Measurements from ENCODE around the gene VPS13D.

VPS13D gene

GRCh38 chr1:12341667-12342066, 111.8 kb downstream of the VPS13D start:
- DNase-seq, result no peak

- DNase-seq, result no peak
Measured at GRCh38 chr1:12342401-12343003, 112.7 kb downstream of the VPS13D start.

GRCh38 chr1:12343823-12344487, 114.1 kb downstream of the VPS13D start:
- no peak for DNase-seq

- no peak for DNase-seq
Measured at GRCh38 chr1:12344596-12345349, 114.9 kb downstream of the VPS13D start.

- no peak for DNase-seq
Measured at GRCh38 chr1:12345350-12346217, 115.8 kb downstream of the VPS13D start.

- DNase-seq, result no peak
Measured at GRCh38 chr1:12346483-12347151, 116.8 kb downstream of the VPS13D start.

GRCh38 chr1:12348113-12348512, 118.3 kb downstream of the VPS13D start:
- DNase-seq, result no peak

GRCh38 chr1:12353981-12354380, 124.2 kb downstream of the VPS13D start:
- DNase-seq, result no peak

GRCh38 chr1:12356004-12356890, 126.4 kb downstream of the VPS13D start:
- no peak for DNase-seq

GRCh38 chr1:12358499-12358898, 128.7 kb downstream of the VPS13D start:
- DNase-seq, result no peak

- DNase-seq, result no peak
Measured at GRCh38 chr1:12359359-12360133, 129.7 kb downstream of the VPS13D start.

- DNase-seq, result no peak
Measured at GRCh38 chr1:12368646-12369045, 138.8 kb downstream of the VPS13D start.

GRCh38 chr1:12369258-12369657, 139.4 kb downstream of the VPS13D start:
- no peak for DNase-seq

GRCh38 chr1:12370333-12370975, 140.6 kb downstream of the VPS13D start:
- no peak for DNase-seq

- DNase-seq, result no peak
Measured at GRCh38 chr1:12371053-12371452, 141.2 kb downstream of the VPS13D start.

GRCh38 chr1:12372180-12372579, 142.3 kb downstream of the VPS13D start:
- DNase-seq, result no peak

- DNase-seq, result no peak
Measured at GRCh38 chr1:12372761-12373160, 142.9 kb downstream of the VPS13D start.

- DNase-seq, result no peak
Measured at GRCh38 chr1:12375133-12375829, 145.5 kb downstream of the VPS13D start.

- no peak for DNase-seq
Measured at GRCh38 chr1:12376236-12377045, 146.6 kb downstream of the VPS13D start.
